WTC11 (cell line): ENCODE results near the gene TFAP2D.

Source experiments
- CTCF ChIP-seq: fragments of 200-600 bp; IDR thresholded peaks from 2 replicates; pipeline ENCODE4 v1.8.0; 2022; ENCODE audit warnings: antibody characterized with exemption
- NFE2L1 ChIP-seq: sonication (generic); formaldehyde crosslinking; IDR thresholded peaks from 2 replicates; pipeline ENCODE4 v1.8.1; 2023; ENCODE audit warnings: missing genetic modification reagents
- NFYB ChIP-seq: sonication (generic); formaldehyde crosslinking; conservative IDR thresholded peaks from 2 replicates; pipeline ENCODE4 v1.8.0; 2022; ENCODE audit warnings: low read depth, missing genetic modification reagents
- NR2C2 ChIP-seq: sonication (generic); formaldehyde crosslinking; IDR thresholded peaks from 2 replicates; pipeline ENCODE4 v1.8.0; 2022; ENCODE audit warnings: mild to moderate bottlenecking, missing genetic modification reagents
- TEAD4 ChIP-seq: sonication (generic); formaldehyde crosslinking; IDR thresholded peaks from 2 replicates; pipeline ENCODE4 v1.8.0; 2022; ENCODE audit warnings: mild to moderate bottlenecking, missing genetic modification reagents
- ZNF425 ChIP-seq: fragments of 250-450 bp; sonication (Bioruptor Pico); conservative IDR thresholded peaks from 2 replicates; pipeline ENCODE4 v1.9.0; 2021; ENCODE audit warnings: mild to moderate bottlenecking
- TF ChIP-seq, protein P1 (sequence below): sonication (generic); formaldehyde crosslinking; IDR thresholded peaks from 2 replicates; pipeline ENCODE4 v1.8.1; 2023; ENCODE audit warnings: mild to moderate bottlenecking, missing genetic modification reagents, moderate library complexity

- TF ChIP-seq TEAD4 (CRISPR knock-in tag) (no peak), NR2C2 (CRISPR knock-in tag) (no peak), NFE2L1 (no peak), CTCF (no peak), ZNF425 (CRISPR knock-in tag) (no peak), NFYB (CRISPR knock-in tag) (no peak)
- TF ChIP-seq, protein P1, sequence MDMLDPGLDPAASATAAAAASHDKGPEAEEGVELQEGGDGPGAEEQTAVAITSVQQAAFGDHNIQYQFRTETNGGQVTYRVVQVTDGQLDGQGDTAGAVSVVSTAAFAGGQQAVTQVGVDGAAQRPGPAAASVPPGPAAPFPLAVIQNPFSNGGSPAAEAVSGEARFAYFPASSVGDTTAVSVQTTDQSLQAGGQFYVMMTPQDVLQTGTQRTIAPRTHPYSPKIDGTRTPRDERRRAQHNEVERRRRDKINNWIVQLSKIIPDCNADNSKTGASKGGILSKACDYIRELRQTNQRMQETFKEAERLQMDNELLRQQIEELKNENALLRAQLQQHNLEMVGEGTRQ (CRISPR knock-in tag) = no peak
Measured at GRCh38 chr6:50691814-50692495, 21.4 kb upstream of the TFAP2D start.
